ENCODE data around the gene PELI3. TPM values are rescaled to one million over a fixed set of nuclear protein-coding genes. Genes with fewer than 3 reads are reported as not detected.
"Not testable (repeated sequence)": the region's sequence is repeated elsewhere in the genome, so short reads cannot be mapped to it uniquely, and the experiment has no call there.

Gene PELI3
- 10.2 and 13.7 TPM in 2 replicates for total RNA-seq (2014; rRNA removed; shearing (Covaris generic))

- DNase-seq (ENCODE audit: low spot score), result peak; percentile 95
- in situ Hi-C loops (cut with HindIII; ENCODE audit: low sequenced_read_pairs), result no loop called here
Observed at GRCh38 chr11:66466225-66467033, at the start of gene PELI3. Gene PELI3 (plus strand): TSS chr11:66466905. CDS start chr11:66468129, 1,224 bp downstream.

- DNase-seq (ENCODE audit: low spot score), result no peak
- in situ Hi-C loops (cut with HindIII; ENCODE audit: low sequenced_read_pairs), result no loop called here
Observed at GRCh38 chr11:66417000-66417399, 49.7 kb upstream of the PELI3 start.

GRCh38 chr11:66418168-66418985 is 48.3 kb upstream of the PELI3 start:
- DNase-seq (ENCODE audit: low spot score), result peak; percentile 96

GRCh38 chr11:66418986-66419308 is 47.8 kb upstream of the PELI3 start:
- in situ Hi-C loops (cut with HindIII; ENCODE audit: low sequenced_read_pairs), result no loop called here
- no peak for DNase-seq (ENCODE audit: low spot score)

More at GRCh38 chr11:66418168-66418985, 48.3 kb upstream of the PELI3 start:
- in situ Hi-C loops (cut with HindIII; ENCODE audit: low sequenced_read_pairs), result no loop called here

GRCh38 chr11:66419825-66420224 is 46.9 kb upstream of the PELI3 start:
- in situ Hi-C loops (cut with HindIII; ENCODE audit: low sequenced_read_pairs), result no loop called here
- peak; percentile 36 for DNase-seq (ENCODE audit: low spot score)

- in situ Hi-C loops (cut with HindIII; ENCODE audit: low sequenced_read_pairs), result no loop called here
- peak; percentile 89 for DNase-seq (ENCODE audit: low spot score)
Observed at GRCh38 chr11:66420671-66421476, 45.8 kb upstream of the PELI3 start, which contains the start of gene NPAS4. Gene NPAS4 (plus strand): TSS chr11:66421035. CDS start chr11:66421180, 145 bp downstream.

GRCh38 chr11:66421492-66422205 is 45.1 kb upstream of the PELI3 start:
- in situ Hi-C loops (cut with HindIII; ENCODE audit: low sequenced_read_pairs), result no loop called here
- peak; percentile 57 for DNase-seq (ENCODE audit: low spot score)

- no peak for DNase-seq (ENCODE audit: low spot score)
- in situ Hi-C loops (cut with HindIII; ENCODE audit: low sequenced_read_pairs), result no loop called here
Observed at GRCh38 chr11:66426314-66426713, 40.4 kb upstream of the PELI3 start.

- in situ Hi-C loops (cut with HindIII; ENCODE audit: low sequenced_read_pairs), result no loop called here
Observed at GRCh38 chr11:66428933-66429332, 37.8 kb upstream of the PELI3 start.

GRCh38 chr11:66429983-66430602 is 36.6 kb upstream of the PELI3 start:
- in situ Hi-C loops (cut with HindIII; ENCODE audit: low sequenced_read_pairs), result no loop called here

More at GRCh38 chr11:66428933-66429332, 37.8 kb upstream of the PELI3 start:
- DNase-seq (ENCODE audit: low spot score), result no peak

GRCh38 chr11:66431287-66431686 is 35.4 kb upstream of the PELI3 start:
- in situ Hi-C loops (cut with HindIII; ENCODE audit: low sequenced_read_pairs); DNase-seq (ENCODE audit: low spot score): not testable (repeated sequence)

More at GRCh38 chr11:66429983-66430602, 36.6 kb upstream of the PELI3 start:
- DNase-seq (ENCODE audit: low spot score), result peak; percentile 89

- in situ Hi-C loops (cut with HindIII; ENCODE audit: low sequenced_read_pairs), result not testable (repeated sequence)
Observed at GRCh38 chr11:66431871-66432329, 34.8 kb upstream of the PELI3 start.

GRCh38 chr11:66432597-66432996 is 34.1 kb upstream of the PELI3 start:
- DNase-seq (ENCODE audit: low spot score), result no peak
- in situ Hi-C loops (cut with HindIII; ENCODE audit: low sequenced_read_pairs), result no loop called here

More at GRCh38 chr11:66431871-66432329, 34.8 kb upstream of the PELI3 start:
- not testable (repeated sequence) for DNase-seq (ENCODE audit: low spot score)

- in situ Hi-C loops (cut with HindIII; ENCODE audit: low sequenced_read_pairs), result no loop called here
- DNase-seq (ENCODE audit: low spot score), result no peak
Observed at GRCh38 chr11:66437979-66438503, 28.7 kb upstream of the PELI3 start.

GRCh38 chr11:66438504-66439466 is 27.9 kb upstream of the PELI3 start, which contains the start of gene MRPL11:
Gene MRPL11 (minus strand): TSS chr11:66438848. CDS start chr11:66438754, 94 bp downstream.
- in situ Hi-C loops (cut with HindIII; ENCODE audit: low sequenced_read_pairs), result no loop called here

GRCh38 chr11:66440101-66440939 is 26.4 kb upstream of the PELI3 start:
- DNase-seq (ENCODE audit: low spot score); in situ Hi-C loops (cut with HindIII; ENCODE audit: low sequenced_read_pairs): not testable (repeated sequence)

More at GRCh38 chr11:66438504-66439466, 27.9 kb upstream of the PELI3 start, which contains the start of gene MRPL11:
- DNase-seq (ENCODE audit: low spot score), result peak; percentile 97
